ENCODE data around the gene PCP4L1.
A peak's percentile ranks its signal among the peaks of the same experiment; 100 is the strongest.
"Not testable (repeated sequence)": the region's sequence is repeated elsewhere in the genome, so short reads cannot be mapped to it uniquely, and the experiment has no call there.

PCP4L1 gene

GRCh38 chr1:161311595-161312181 lies 53.1 kb downstream of the PCP4L1 start:
- H3K4me3 ChIP-seq (ENCODE audit: low read length) = no peak overlapping the region
- TF ChIP-seq ZNF274 (IDR thresholded peaks at IDR 0.05; ENCODE audit: low read depth, low read length) = no peak

GRCh38 chr1:161313554-161314200 lies 55.1 kb downstream of the PCP4L1 start:
- no peak for TF ChIP-seq ZNF274 (IDR thresholded peaks at IDR 0.05; ENCODE audit: low read depth, low read length)
- H3K4me3 ChIP-seq (ENCODE audit: low read length) = peak overlapping the region; percentile 97

GRCh38 chr1:161314201-161314981 lies 55.8 kb downstream of the PCP4L1 start, which contains the start of gene SDHC:
SDHC (plus strand) TSS chr1:161314381; CDS start chr1:161314406, 25 bp downstream.
- peak within 1 kb of the TSS; percentile 97 for H3K4me3 ChIP-seq (ENCODE audit: low read length)
- no peak for TF ChIP-seq ZNF274 (IDR thresholded peaks at IDR 0.05; ENCODE audit: low read depth, low read length)

DNA sequence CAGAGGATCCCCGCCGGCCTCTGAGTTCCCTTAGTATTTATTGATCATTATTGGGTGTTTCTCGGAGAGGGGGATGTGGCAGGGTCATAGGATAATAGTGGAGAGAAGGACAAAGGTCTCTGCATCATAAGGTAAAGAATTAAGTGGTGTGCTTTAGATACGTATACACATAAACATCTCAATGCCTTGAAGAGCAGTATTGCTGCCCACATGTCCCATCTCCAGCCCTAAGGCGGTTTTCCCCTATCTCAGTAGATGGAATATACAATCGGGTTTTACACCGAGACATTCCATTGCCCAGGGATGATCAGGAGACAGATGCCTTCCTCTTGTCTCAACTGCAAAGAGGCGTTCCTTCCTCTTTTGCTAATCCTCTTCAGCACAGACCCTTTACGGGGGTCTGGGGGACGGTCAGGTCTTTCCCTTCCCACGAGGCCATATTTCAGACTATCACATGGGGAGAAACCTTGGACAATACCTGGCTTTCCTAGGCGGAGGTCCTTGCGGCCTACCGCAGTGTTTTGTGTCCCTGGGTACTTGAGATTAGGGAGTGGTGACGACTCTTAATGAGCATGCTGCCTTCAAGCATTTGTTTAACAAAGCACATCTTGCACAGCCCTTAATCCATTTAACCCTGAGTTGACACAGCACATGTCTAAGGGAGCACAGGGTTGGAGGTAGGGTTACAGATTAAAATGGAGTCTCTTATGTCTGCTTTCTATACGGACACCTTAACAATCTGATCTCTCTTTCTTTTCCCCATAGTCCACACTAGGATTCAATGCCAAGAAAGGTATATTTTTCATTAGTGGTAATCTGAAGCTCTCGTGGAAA lies 57.5 kb downstream of the PCP4L1 start:
- H3K4me3 ChIP-seq (ENCODE audit: low read length) = not testable (repeated sequence)

DNA sequence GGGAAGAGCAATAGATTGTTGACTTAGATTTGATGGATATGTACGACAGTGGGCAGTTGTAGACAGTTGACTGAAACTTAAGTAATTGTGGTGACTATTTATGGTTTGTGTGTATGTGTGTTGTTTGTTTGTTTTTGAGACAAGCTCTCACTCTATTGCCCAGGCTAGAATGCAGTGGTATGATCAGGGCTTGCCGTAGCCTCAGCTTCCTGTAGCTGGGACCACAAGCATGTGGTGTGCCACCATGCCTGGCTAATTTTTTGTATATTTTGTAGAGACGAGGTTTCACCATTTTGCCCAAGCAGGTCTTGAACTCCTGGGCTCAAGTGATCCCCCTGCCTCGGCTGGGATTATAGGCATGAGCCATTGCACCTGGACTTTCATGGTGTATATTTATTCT lies 65.5 kb downstream of the PCP4L1 start:
- H3K4me3 ChIP-seq (ENCODE audit: low read length) = no peak overlapping the region
- TF ChIP-seq ZNF274 (IDR thresholded peaks at IDR 0.05; ENCODE audit: low read depth, low read length) = no peak

DNA sequence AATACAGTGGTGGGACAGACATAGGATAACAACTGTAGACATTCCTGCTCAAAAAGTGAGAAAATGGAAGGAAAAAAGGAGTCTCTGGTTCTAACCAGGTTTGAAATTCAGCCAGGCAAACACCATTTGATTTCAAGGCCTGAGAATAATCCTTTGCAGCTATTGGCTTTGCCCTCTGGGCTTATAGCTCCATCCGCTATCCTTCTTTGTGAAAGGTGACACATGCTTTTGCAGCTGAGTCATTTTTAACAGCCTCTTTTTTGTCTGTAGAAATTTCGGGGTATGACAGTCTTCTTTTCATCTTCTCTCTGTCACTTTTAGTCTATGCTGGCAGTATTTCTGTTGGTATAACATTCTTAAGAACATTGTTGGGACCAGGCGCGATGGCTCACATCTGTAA lies 71.8 kb downstream of the PCP4L1 start:
- TF ChIP-seq ZNF274 (IDR thresholded peaks at IDR 0.05; ENCODE audit: low read depth, low read length) = no peak
- H3K4me3 ChIP-seq (ENCODE audit: low read length) = no peak overlapping the region

- TF ChIP-seq ZNF274 (IDR thresholded peaks at IDR 0.05; ENCODE audit: low read depth, low read length) = no peak
- H3K4me3 ChIP-seq (ENCODE audit: low read length) = no peak overlapping the region
Observed at GRCh38 chr1:161333166-161333565, 74.6 kb downstream of the PCP4L1 start.
